VCaP (cell line): ENCODE data around the gene FYCO1.

Experiments used
- H3K27ac ChIP-seq: fragments of 450-650 bp; 2 replicates; pipeline ENCODE4 v1.5.1; 2017
- CTCF ChIP-seq: fragments of 450-650 bp; conservative IDR thresholded peaks from 2 replicates; pipeline ENCODE4 v1.5.1; 2017; ENCODE audit warnings: mild to moderate bottlenecking, moderate library complexity

Gene FYCO1

GRCh38 chr3:45872569-45872968 is 123.1 kb downstream of the FYCO1 start:
- TF ChIP-seq CTCF, result no peak
- H3K27ac ChIP-seq, result no peak overlapping the region

GRCh38 chr3:45871780-45872179 is 123.8 kb downstream of the FYCO1 start:
- no peak overlapping the region for H3K27ac ChIP-seq
- no peak for TF ChIP-seq CTCF

- no peak for TF ChIP-seq CTCF
- no peak overlapping the region for H3K27ac ChIP-seq
Measured at GRCh38 chr3:45870099-45870498, 125.5 kb downstream of the FYCO1 start.

GRCh38 chr3:45869638-45870037 is 126.0 kb downstream of the FYCO1 start:
- no peak for TF ChIP-seq CTCF
- H3K27ac ChIP-seq, result no peak overlapping the region

GRCh38 chr3:45868650-45869049 is 127.0 kb downstream of the FYCO1 start:
- no peak overlapping the region; the same call in 1 of the 2 replicates for H3K27ac ChIP-seq

GRCh38 chr3:45868213-45868612 is 127.4 kb downstream of the FYCO1 start:
- TF ChIP-seq CTCF, result no peak
- H3K27ac ChIP-seq, result no peak overlapping the region; the same call in 1 of the 2 replicates

More at GRCh38 chr3:45868650-45869049, 127.0 kb downstream of the FYCO1 start:
- TF ChIP-seq CTCF, result no peak
